Progenitor cell of endocrine pancreas (in vitro differentiated cells): ENCODE results near the gene MACROD1. TPM values are rescaled to one million over a fixed set of nuclear protein-coding genes. Genes with fewer than 3 reads are reported as not detected.

Experiments
- DNase-seq: peaks from one replicate; pipeline ENCODE4 v3.0.0; 2021; ENCODE audit warnings: low spot score; ENCODE audit not compliant: unreplicated experiment
- H3K27ac Mint-ChIP-seq: 2 replicates; pipeline ENCODE4 v1.8.0; 2021; ENCODE audit warnings: mild to moderate bottlenecking, moderate library complexity, mixed read lengths
- H3K27me3 Mint-ChIP-seq: 2 replicates; pipeline ENCODE4 v1.8.0; 2021; ENCODE audit warnings: mixed read lengths
- H3K36me3 Mint-ChIP-seq: 2 replicates; pipeline ENCODE4 v1.8.0; 2022; ENCODE audit warnings: mixed read lengths; ENCODE audit not compliant: insufficient read depth
- H3K4me1 Mint-ChIP-seq: 2 replicates; pipeline ENCODE4 v1.8.0; 2021; ENCODE audit warnings: low read depth, mixed read lengths
- H3K4me3 Mint-ChIP-seq: 2 replicates; pipeline ENCODE4 v1.8.0; 2021; ENCODE audit warnings: low read depth, mild to moderate bottlenecking, moderate library complexity, mixed read lengths
- H3K9me3 Mint-ChIP-seq: 2 replicates; pipeline ENCODE4 v1.8.0; 2021; ENCODE audit warnings: low read depth, mixed read lengths
- CTCF ChIP-seq: fragments of 200-600 bp; sonication (generic); IDR thresholded peaks from one replicate; pipeline ENCODE4 v1.5.0; 2021; ENCODE audit warnings: antibody characterized with exemption, mild to moderate bottlenecking; ENCODE audit not compliant: unreplicated experiment
- total RNA-seq: library from RNA; stranded (reverse); gene quantifications from 2 replicates; pipeline ENCODE4 v1.2.1, GENCODE V29; 2021

Gene MACROD1
- total RNA-seq, 1 donor from 2014 or later = 28.0 TPM

- no peak overlapping the region for H3K4me3 Mint-ChIP-seq
- peaks cover 18% of the 10 kb centered on the region for H3K36me3 Mint-ChIP-seq
- no peak overlapping the region for H3K27ac Mint-ChIP-seq
- H3K4me1 Mint-ChIP-seq = peaks cover 1% of the 10 kb centered on the region
- peaks cover 33% of the 10 kb centered on the region for H3K27me3 Mint-ChIP-seq
- peak; percentile 81 for TF ChIP-seq CTCF
- H3K9me3 Mint-ChIP-seq = no peaks in the 10 kb centered on the region
- DNase-seq = peak; percentile 63
Observed at GRCh38 chr11:64000026-64000739, 165.7 kb downstream of the MACROD1 start.

- Mint-ChIP-seq H3K9me3 (no peaks in the 10 kb centered on the region), H3K36me3 (peaks cover 21% of the 10 kb centered on the region), H3K27me3 (peaks cover 30% of the 10 kb centered on the region), H3K4me1 (peaks cover 1% of the 10 kb centered on the region), H3K27ac (no peak overlapping the region), H3K4me3 (no peak overlapping the region)
- no peak for DNase-seq
- TF ChIP-seq CTCF = no peak
Observed at GRCh38 chr11:63999349-64000025, 166.4 kb downstream of the MACROD1 start.

GRCh38 chr11:63998558-63999348, 167.2 kb downstream of the MACROD1 start:
- no peak for TF ChIP-seq CTCF
- Mint-ChIP-seq H3K27ac (no peak overlapping the region), H3K27me3 (peaks cover 25% of the 10 kb centered on the region), H3K4me3 (no peak overlapping the region), H3K9me3 (no peaks in the 10 kb centered on the region), H3K4me1 (peaks cover 1% of the 10 kb centered on the region), H3K36me3 (peaks cover 21% of the 10 kb centered on the region)
- no peak for DNase-seq

GRCh38 chr11:63997801-63998337, 168.0 kb downstream of the MACROD1 start:
- Mint-ChIP-seq H3K9me3 (no peaks in the 10 kb centered on the region), H3K36me3 (peaks cover 23% of the 10 kb centered on the region), H3K27ac (no peak overlapping the region), H3K27me3 (peaks cover 16% of the 10 kb centered on the region), H3K4me3 (no peak overlapping the region), H3K4me1 (peaks cover 1% of the 10 kb centered on the region)
- peak; percentile 8 for DNase-seq
- no peak for TF ChIP-seq CTCF
